GM12878 (cell line): ENCODE data around the gene HEG1. TPM values are rescaled to one million over a fixed set of nuclear protein-coding genes. Genes with fewer than 3 reads are reported as not detected.

ENCODE experiments used
- ATAC-seq: fragments of 200-7000 bp; cut with Tn5 transposase; 3 replicates; pipeline ENCODE4 v1.9.1; 2020; ENCODE audit warnings: mild to moderate bottlenecking, moderate library complexity
- BruUV-seq: library from RNA; stranded (reverse); fragments of 400-500 nt; replicated peaks from 2 replicates; lab custom pipeline; 2021; lab: Mats Ljungman, UMichigan
- CTCF ChIA-PET: fragments of 300-600 bp; sonication (Branson Sonifier 250); formaldehyde crosslinking; extraction: SDS; loops from one replicate; lab custom pipeline; 2021; ENCODE audit warnings: inconsistent platforms; lab: Yijun Ruan, JAX
- POLR2A ChIA-PET: fragments of 350-600 bp; formaldehyde crosslinking; extraction: SDS; loops from one replicate; lab custom pipeline; 2021; ENCODE audit warnings: inconsistent platforms; lab: Charles Lee
- RAD21 ChIA-PET: fragments of 300-600 bp; sonication (Branson Sonifier 250); formaldehyde crosslinking; loops from one replicate; lab custom pipeline; 2023; ENCODE audit warnings: antibody characterized with exemption; ENCODE audit not compliant: unreplicated experiment; lab: Charles Lee
- SMC1A ChIA-PET: fragments of 300-600 bp; sonication (Branson Sonifier 250); formaldehyde crosslinking; loops from one replicate; lab custom pipeline; 2023; ENCODE audit not compliant: unreplicated experiment, uncharacterized antibody; lab: Charles Lee
- DNase-seq: peaks from one replicate; pipeline ENCODE4 v3.0.0-alpha.2; 2011; ENCODE audit warnings: low read depth, low spot score
- FAIRE-seq: peaks from 3 replicates; lab custom pipeline; 2011; peaks lifted over from hg19 to GRCh38; lab: Jason Lieb, UNC
- H2AFZ ChIP-seq: 2 replicates; pipeline ENCODE4 v1.6.0; 2011; ENCODE audit warnings: low read depth, low read length, control low read depth; ENCODE audit not compliant: control insufficient read depth
- H3K27ac ChIP-seq: 2 replicates; pipeline ENCODE4 v1.5.1; 2011; ENCODE audit warnings: control low read depth; ENCODE audit not compliant: control insufficient read depth, insufficient read depth
- H3K27me3 ChIP-seq, 2 experiments: replicated peaks in 1 of 2; 2 replicates each; pipeline versions ENCODE4 v1.6.0 to v1.6.1; 2011; ENCODE audit warnings: low read length in 1 of 2; ENCODE audit not compliant: control insufficient read depth in 2 of 2, insufficient read depth in 2 of 2
- H3K36me3 ChIP-seq, 2 experiments: 2 replicates each; pipeline ENCODE4 v1.5.1; 2011; ENCODE audit warnings: low read length in 1 of 2; ENCODE audit not compliant: control insufficient read depth in 2 of 2, insufficient read depth in 2 of 2
- H3K4me1 ChIP-seq: 2 replicates; pipeline ENCODE4 v1.6.1; 2011; ENCODE audit warnings: mild to moderate bottlenecking, low read length, moderate library complexity, mixed read lengths; ENCODE audit not compliant: control insufficient read depth, insufficient read depth
- H3K4me2 ChIP-seq: 2 replicates; pipeline ENCODE4 v1.6.0; 2011; ENCODE audit warnings: control low read depth; ENCODE audit not compliant: control insufficient read depth, insufficient read depth
- H3K4me3 ChIP-seq: fragments of 200-600 bp; sonication (generic); 2 replicates; pipeline ENCODE4 v1.5.1; 2016
- H3K79me2 ChIP-seq: 2 replicates; pipeline ENCODE4 v1.6.0; 2011; ENCODE audit warnings: low read length; ENCODE audit not compliant: control insufficient read depth, insufficient read depth
- H3K9ac ChIP-seq: 2 replicates; pipeline ENCODE4 v1.8.0; 2011; ENCODE audit warnings: low read length, control low read depth, mixed read lengths; ENCODE audit not compliant: control insufficient read depth, insufficient read depth
- H3K9me3 ChIP-seq: replicated peaks from 3 replicates; pipeline ENCODE4 v1.5.1; 2011; ENCODE audit warnings: mild to moderate bottlenecking, low read length; ENCODE audit not compliant: control insufficient read depth, insufficient read depth
- H4K20me1 ChIP-seq: 2 replicates; pipeline ENCODE4 v1.6.0; 2011; ENCODE audit not compliant: control insufficient read depth, insufficient read depth
- BHLHE40 ChIP-seq, 2 experiments: fragments of 450-650 bp in 1 of 2; IDR thresholded peaks; 2 replicates each; pipeline ENCODE4 v1.6.1; 2011 to 2017; ENCODE audit warnings: low read depth in 2 of 2, borderline replicate concordance in 1 of 2, improper control_type of control experiment in 1 of 2, low read length in 1 of 2, mild to moderate bottlenecking in 1 of 2
- CBX3 ChIP-seq: fragments of 200-600 bp; sonication (generic); IDR thresholded peaks from 2 replicates; pipeline ENCODE4 v1.6.1; 2016; ENCODE audit warnings: low read depth, borderline replicate concordance
- NBN ChIP-seq: fragments of 450-650 bp; IDR thresholded peaks from 2 replicates; pipeline ENCODE4 v1.6.1; 2016
- NFIC ChIP-seq: IDR thresholded peaks from 2 replicates; pipeline ENCODE4 v1.6.1; 2012; ENCODE audit warnings: low read depth, mild to moderate bottlenecking, inconsistent platforms, low read length, moderate library complexity
- NKRF ChIP-seq: fragments of 450-650 bp; conservative IDR thresholded peaks from 2 replicates; pipeline ENCODE4 v1.6.1; 2017; ENCODE audit warnings: mild to moderate bottlenecking, moderate library complexity
- POLR2AphosphoS5 ChIP-seq: IDR thresholded peaks from 2 replicates; pipeline ENCODE4 v1.6.1; 2011; ENCODE audit warnings: mild to moderate bottlenecking, low read length, inconsistent platforms
- POU2F2 ChIP-seq: IDR thresholded peaks from 3 replicates; pipeline ENCODE4 v1.6.1; 2011; ENCODE audit warnings: low read depth, mild to moderate bottlenecking, low read length, borderline replicate concordance
- RELA ChIP-seq: fragments of 450-650 bp; IDR thresholded peaks from 2 replicates; pipeline ENCODE4 v1.8.0; 2014; ENCODE audit warnings: borderline replicate concordance; ENCODE audit not compliant: partially characterized antibody
- SMARCA5 ChIP-seq: fragments of 450-650 bp; IDR thresholded peaks from 2 replicates; pipeline ENCODE4 v1.6.1; 2017; ENCODE audit warnings: mild to moderate bottlenecking
- WGBS: methylation state at CpG from one replicate; pipeline ENCODE4 v1.1.6; 2016; ENCODE audit warnings: low lambda C conversion rate; ENCODE audit not compliant: insufficient replicate concordance, insufficient coverage; ENCODE audit errors: missing lambda C conversion rate; 5-methylcytosine and 5-hydroxymethylcytosine counted together
- in situ Hi-C: fragments of 300-500 bp; cut with MboI; formaldehyde crosslinking; loops from 9 replicates; pipeline ENCODE4 v1.14.3; 2018; ENCODE audit warnings: mixed read lengths
- intact Hi-C: fragments of 100-400 bp; cut with micrococcal nuclease; formaldehyde crosslinking; loops from one replicate; pipeline ENCODE4 v1.14.2; 2022; ENCODE audit not compliant: unreplicated experiment
- polyA plus RNA-seq, 11 experiments: library from polyadenylated mRNA; depleted of rRNA in 4 of 11; unstranded in 6 of 11; stranded (reverse) in 5 of 11; fragments of >200 nt; fragmentation: Nextera tagmentation in 4 of 11; fragmentation: Illumina TruSeq in 1 of 11; extraction: Ambion mirVana in 4 of 11; extraction: Trizol in 1 of 11; gene quantifications; 1 replicate in 1 of 11; 2 replicates in 10 of 11; pipeline versions ENCODE4 v1.2.1 to v1.2.3, GENCODE V29; 2011 to 2016; ENCODE audit warnings: inconsistent platforms in 2 of 11, missing spikeins in 2 of 11, low read depth in 1 of 11
- total RNA-seq, 4 experiments: library from RNA; depleted of rRNA in 3 of 4; stranded (reverse); fragments of >200 nt in 3 of 4; fragmentation: Illumina TruSeq in 1 of 4; extraction: Trizol in 1 of 4; gene quantifications; 2 replicates each; pipeline versions ENCODE4 v1.2.1 to v1.2.3, GENCODE V29; 2013 to 2021

Gene HEG1
- total and polyA plus RNA-seq, 10 of the 15 experiments (the other 5 are each of a cell fraction or from before 2014, with no cell fraction given): 2.2 to 32.1 (median 7.6) TPM

DNA sequence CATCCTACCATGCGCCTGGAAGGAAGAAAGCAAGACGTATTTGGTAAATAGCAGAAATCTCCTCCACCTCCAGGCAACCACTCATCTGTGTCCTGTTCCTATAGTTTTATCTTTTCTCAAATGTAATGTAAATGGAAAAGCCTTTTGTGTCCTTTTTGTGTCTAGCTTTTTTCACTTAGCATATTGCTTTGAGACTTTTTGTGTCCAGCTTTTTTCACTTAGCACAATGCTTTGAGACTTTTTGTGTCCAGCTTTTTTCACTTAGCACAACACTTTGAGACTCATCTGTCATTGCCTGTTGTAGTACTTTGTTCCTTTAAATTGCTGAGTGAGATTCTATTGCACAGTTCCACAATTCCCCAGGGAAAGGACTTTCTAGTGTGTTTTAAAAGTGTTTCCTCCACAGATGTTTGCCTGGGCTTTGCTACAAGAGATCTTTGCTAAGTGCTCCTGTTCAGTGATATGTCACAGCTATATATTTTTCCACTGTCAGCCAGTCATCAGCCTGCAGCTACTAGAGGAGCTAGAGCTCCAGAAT lies 93.3 kb downstream of the HEG1 start:
- POLR2A ChIA-PET: interaction anchor here (1.0 kb wide), 1 partner anchor 20 kb away, joined by 3 read pairs; no protein-coding TSS in a partner anchor
- DNase-seq (no peak), ATAC-seq (no peak)
- TF ChIP-seq NKRF: no peak
- no peak for TF ChIP-seq CBX3
- TF ChIP-seq POU2F2: no peak
- TF ChIP-seq NBN: no peak
- no peak for TF ChIP-seq RELA
- no peak for TF ChIP-seq SMARCA5
- TF ChIP-seq BHLHE40 (IDR thresholded peaks at IDR 0.05; ENCODE audit: borderline replicate concordance in 1 of 2, low read depth in 2 of 2, low read length in 1 of 2): no peak
- no peak for TF ChIP-seq POLR2AphosphoS5
- TF ChIP-seq NFIC: no peak
- TF ChIP-seq, all 136 proteins: peak for 0
- Histone ChIP-seq H3K9ac (no peak overlapping the region), H3K4me2 (no peak overlapping the region), H3K79me2 (no peaks in the 10 kb centered on the region), H3K4me1 (no peaks in the 10 kb centered on the region), H3K9me3 (no peaks in the 10 kb centered on the region), H3K27me3 (no peaks in the 10 kb centered on the region), H3K4me3 (no peak overlapping the region), H2AFZ (no peak overlapping the region), H3K27ac (no peak overlapping the region), H4K20me1 (no peaks in the 10 kb centered on the region), H3K36me3 (no peaks in the 10 kb centered on the region)
- no peak for FAIRE-seq
- RAD21 ChIA-PET: no interaction called here
- SMC1A ChIA-PET: interaction anchor here (1.0 to 5.7 kb wide), 6 partner anchors 19 to 177 kb away, joined by 3 to 26 read pairs (median 3); partner anchors contain the start of gene MUC13
- intact Hi-C loops: no loop called here
- no TSS peak for BruUV-seq
- in situ Hi-C loops: no loop called here
- CTCF ChIA-PET: interaction anchor here (0.7 to 0.8 kb wide), 2 partner anchors 9 to 202 kb away, joined by 3 read pairs; no protein-coding TSS in a partner anchor
- 96% methylated on average over 2 of the region's 2 CpGs for WGBS
